NCI-H1694 treated with DMSO at 0.1 percent for 48 hours (cell line): ENCODE results near the gene PLPP1.
A peak's percentile ranks its signal among the peaks of the same experiment; 100 is the strongest.
"Not testable (repeated sequence)": the region's sequence is repeated elsewhere in the genome, so short reads cannot be mapped to it uniquely, and the experiment has no call there.

ENCODE experiments used
- DNase-seq: peaks from one replicate; lab custom pipeline; 2025; lab: John Stamatoyannopoulos, UW

PLPP1 gene

DNA sequence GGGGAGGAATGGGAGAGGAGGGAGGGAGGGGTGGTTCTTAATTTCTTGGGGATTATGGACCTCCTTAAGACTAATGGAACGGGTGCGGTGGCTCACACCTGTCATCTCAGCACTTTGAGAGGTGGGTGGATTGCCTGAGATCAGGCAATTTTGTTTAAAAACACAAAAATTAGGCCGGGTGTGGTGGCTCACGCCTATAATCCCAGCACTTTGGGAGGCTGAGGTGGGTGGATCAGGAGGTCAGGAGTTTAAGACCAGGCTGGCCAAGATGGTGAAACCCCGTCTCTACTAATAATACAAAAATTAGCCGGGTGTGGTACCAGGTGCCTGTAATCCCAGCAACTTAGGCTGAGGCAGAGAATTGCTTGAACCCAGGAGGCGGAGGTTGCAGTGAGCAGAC is 30.8 kb downstream of the PLPP1 start:
- DNase-seq: not testable (repeated sequence)

DNA sequence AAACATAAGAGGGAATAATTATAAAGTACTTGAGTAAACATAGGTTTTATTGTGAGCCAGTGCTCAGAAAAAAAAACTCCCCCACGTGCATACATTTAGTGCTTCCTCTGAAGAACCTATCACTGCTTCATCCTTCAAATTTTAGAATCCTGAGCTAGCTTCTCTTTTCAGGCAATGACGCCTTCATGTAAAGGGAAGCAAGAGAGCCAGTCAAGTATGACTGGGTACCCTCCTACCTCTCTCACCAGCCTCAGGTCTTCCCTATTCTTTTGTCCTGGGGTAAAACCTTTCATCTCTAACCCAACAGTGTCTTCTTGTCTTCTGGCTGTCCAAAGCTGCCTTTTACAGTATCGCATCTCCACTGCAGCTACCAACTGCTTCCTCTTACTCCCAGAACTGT is 32.0 kb downstream of the PLPP1 start:
- no peak for DNase-seq

DNA sequence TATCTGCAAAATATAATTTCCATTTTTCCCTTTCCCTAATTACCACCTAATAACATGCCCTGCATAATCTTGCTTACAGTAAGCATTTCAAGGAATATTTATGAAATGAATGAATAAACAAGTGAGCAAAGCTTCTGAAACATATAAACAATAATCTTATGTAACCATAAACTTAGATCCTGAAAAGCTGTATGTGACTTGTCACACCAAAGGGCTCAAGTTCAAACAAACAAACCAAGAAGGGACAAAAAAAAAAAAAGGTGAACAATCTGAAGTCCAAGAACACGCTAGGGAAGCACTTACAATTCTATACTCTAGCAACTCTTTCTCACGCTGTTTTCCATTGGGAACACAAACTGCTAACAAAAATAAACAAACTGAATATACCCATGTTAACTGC is 36.3 kb downstream of the PLPP1 start:
- no peak for DNase-seq

DNA sequence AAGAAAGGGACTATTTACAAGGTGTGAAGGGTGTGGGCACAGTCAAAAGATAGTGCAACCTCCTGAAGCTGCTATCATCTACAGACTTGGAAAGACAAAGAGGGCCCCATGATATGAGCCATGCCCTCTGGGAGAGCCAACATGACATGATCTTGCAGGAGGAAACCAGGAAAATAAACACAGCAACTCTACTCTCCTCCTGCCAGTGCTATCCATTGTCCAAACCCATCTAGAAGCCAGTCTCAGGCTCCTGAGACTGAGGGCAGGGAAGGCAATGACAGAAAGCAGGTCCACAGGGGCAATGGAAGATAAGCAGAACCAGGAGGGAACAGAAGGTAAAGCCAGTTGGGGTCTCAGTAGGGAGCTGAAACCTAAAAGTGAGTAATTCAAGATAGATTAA is 37.1 kb downstream of the PLPP1 start:
- DNase-seq: no peak

DNA sequence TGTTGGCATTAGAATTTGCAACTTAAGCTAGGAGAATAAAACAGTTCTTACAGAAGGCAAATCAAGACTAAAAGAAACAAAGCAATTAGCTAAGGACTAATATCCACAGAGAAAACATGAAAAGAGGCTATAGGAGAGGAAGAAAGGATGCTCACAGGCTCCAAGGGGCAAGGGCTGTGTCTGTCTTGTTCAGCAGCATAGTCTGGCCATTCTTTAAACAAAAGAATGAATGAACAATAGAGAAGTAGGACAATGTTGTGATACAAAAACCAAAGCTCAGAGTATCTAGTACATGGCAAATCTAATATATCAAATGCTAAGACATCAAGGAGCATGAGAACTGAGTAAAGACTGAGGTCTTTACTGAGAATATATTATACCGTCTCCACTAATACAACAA is 39.5 kb downstream of the PLPP1 start:
- DNase-seq: no peak

DNA sequence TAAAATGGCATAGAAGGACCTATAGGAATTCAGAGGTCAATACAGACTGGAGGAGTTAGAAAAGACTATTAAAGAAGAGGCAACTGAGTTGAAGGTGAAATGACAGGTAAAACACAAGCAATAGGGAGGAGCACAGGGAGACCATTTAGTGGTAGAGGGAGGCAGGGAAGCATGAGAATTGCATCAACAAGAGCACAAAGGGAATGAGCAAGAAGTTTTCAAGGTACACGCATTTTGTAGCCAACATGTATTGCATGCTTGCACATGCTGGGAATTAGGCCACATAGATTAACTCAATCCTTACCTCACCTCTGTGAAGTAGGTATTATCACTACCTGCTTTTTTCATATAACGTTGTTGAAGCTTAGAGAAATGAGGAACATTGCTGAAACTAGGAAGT is 42.3 kb downstream of the PLPP1 start:
- no peak for DNase-seq

DNA sequence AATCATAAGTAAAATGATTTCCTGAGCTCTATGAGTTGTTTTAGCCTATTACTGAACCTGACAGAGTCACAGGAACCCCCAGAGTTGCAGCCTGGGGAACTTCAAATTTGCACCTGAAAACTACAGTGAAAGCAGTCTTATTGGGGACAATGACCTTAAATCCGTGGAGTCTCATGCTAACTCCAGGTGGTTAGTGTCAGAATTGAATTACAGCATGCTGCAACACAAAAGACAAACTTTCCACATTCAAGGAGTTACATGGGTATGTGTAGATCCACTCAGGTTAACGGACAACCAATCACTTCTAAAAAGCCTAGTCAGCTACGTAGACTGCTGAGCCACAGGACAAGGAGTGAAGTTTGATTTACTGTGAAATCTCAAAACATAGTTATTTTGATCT is 49.7 kb downstream of the PLPP1 start:
- DNase-seq: no peak

DNA sequence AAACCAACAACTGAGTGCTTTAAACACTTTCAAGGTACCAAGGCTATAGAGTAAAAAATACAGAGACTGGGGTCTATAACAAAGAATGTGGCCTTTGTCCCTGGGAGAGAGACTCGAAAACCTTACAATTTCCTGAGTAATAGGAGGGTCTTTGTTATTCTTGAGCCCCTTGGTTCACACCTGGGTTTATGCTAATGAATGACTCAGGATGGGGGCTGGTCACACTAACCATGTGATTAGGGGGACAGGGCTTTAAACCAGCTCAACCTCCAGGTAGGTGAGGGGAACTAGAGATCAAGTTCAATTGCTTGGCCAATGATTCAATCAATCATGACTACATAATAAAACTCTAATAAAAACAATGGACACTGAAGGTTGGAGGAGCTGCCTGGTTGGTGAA is 50.2 kb downstream of the PLPP1 start:
- no peak for DNase-seq

DNA sequence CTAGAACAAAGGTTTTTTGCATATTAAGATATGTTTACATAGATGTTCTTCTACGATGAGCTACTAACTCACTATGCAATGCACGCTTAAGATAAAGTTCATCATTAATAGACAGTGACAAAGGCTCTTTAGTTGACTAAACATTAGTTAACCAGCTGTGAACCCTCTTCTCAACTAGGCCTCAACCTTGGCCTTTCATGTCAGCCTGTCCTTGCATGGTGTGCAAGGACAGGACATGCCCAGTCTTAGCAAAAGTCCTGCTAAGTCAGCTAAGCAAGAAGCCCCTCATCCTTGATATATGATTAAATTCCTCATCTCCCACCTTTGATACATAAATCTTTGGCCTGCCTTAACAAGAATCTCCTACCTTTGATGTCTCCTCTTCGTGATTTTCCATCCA is 50.9 kb downstream of the PLPP1 start:
- DNase-seq: no peak

DNA sequence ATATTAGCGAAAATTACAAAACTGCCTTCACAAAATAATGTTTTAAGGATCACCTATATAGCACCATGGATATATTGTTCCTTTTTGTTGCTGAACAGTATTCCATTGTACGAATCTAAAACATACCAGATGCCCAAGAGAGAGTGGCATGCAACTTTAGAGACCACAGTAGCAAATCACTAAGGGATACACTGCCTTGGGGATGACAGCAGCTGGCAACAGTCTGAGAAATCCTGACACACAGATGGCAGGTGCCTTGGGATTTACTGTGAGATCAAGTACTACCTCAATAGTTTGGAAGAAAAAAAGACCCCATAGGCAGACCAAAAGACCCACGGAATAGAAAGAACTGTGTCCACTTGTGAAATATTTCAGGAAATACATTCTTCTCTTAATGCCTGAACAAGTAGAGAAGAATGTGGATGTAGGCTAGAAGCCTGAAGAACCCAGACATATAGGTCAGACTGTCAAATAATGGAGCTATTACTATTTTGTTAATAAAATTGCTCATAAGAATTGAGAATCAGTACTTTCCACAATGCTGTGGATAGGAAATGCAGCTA is 53.4 kb downstream of the PLPP1 start:
- DNase-seq: peak; percentile 19

DNA sequence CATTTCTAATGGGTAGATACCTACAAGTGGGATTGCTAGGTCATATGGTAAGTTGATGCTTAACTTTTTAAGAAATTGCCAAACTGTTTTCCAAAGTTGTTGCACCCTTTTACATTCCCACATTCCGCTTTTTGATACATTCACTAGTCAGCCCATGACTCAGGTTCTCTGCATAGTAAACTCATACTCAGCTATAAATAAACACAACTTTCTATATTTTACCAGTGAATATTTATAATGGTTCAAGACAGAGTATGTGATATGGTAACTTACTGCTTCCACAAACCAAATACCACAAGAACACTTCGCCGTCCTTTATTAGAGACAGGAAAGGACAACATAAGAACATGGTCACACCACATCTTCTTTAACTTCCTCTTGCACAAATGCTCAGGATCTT is 54.0 kb downstream of the PLPP1 start:
- DNase-seq: no peak

DNA sequence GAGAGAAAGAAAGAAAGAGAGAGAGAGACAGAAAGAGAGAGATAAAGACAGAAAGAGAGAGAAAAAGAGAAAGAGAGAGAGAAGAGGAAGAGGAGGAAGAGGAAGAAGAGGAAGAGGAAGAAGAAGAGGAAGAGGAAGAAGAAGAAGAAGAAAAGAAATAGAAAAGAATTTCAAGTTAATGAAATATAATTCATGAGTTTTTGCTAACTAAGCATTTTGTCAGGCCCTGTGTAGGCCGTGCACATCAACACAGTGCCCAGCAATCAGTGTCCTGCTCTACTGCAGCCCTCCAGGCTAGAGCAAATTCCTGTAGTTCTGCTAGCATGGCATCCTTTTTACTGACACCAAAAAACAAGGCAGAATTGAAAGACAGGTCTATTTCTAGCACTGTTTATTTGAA is 62.1 kb downstream of the PLPP1 start:
- DNase-seq: no peak

DNA sequence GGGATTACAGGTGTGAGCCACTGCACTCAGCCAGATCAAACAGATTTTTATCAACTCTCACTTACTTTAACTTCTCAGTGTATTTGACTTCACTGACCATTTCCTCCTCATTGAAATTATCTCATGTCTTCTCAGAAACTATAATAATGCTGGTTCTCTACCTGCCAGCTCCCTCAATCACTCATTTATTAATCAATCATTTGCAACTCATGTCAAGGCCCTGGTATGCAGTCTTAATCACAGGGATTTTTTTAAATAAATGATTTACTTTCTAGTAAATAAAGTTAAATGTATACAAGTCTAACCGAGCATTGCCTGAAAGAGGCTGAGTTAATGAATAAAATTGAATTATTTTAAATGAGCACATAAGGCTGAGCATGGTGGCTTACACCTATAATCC is 63.3 kb downstream of the PLPP1 start:
- no peak for DNase-seq

DNA sequence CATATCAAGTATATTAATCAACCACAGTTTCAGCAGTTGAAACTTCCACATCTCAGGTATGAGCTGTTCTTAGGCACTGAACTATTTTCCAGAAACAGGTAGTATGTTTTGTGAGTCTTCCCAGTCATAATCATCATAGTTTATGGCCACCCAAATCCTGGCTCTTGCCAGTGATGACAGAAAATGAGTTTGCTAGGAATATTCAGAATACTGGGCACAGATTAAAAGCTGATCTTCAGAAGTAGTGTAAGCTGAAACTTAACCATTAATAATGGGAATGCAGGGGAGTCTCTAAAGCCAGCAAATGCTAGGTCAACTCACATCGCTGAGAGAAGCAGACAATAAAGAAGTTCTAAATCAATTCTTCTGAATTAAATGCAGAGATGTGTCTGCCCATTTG is 64.5 kb downstream of the PLPP1 start:
- no peak for DNase-seq

DNA sequence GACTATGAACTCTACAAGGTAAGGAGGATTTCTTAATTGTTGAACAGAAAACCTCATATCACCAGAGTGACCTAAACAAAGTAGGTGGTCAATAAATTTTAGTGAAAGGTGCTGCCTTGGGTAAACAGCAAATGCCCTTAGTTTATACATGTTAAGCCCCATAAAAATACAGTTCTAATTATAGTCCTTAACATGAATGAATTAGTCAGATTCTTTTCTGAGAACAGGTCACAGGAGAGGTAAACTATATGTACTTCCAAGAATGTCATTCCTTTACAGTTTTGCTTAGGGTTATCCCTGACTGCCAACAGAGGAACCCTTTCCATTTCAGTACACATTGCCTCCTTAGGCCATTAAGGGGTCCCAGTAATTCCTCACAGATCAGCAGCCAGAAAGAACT is 64.9 kb downstream of the PLPP1 start:
- no peak for DNase-seq

DNA sequence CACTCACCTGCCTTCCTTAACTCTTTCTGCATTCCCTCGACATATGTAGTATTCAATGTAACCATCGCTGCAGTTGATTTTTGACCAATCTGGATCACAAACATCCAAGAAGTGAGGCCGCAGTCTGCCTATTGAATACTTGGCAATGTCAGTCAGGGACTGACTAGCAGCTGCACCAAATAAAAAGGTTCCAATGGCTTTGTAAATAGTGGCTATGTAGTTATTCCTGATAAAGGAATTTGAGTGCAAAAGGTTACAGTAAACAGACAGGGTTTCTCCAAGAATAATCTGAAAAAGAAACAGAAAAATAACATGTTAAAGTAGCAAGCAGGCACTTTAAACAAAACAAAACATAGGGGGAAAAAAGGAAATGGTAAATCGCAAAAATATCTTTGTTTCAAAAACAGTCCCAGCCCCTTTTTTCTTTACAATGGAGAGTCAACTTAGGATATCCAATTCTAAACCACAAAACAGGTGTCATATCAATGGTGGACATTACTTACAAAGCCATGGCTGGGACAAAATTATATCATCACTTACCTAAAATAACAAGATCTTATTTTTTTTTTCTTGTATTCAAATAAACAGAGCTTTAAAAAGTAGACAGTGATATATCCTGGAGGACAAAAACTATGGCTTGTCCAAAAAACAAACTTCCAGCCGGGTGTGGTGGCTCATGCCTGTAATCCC is 66.8 kb downstream of the PLPP1 start:
- no peak for DNase-seq

DNA sequence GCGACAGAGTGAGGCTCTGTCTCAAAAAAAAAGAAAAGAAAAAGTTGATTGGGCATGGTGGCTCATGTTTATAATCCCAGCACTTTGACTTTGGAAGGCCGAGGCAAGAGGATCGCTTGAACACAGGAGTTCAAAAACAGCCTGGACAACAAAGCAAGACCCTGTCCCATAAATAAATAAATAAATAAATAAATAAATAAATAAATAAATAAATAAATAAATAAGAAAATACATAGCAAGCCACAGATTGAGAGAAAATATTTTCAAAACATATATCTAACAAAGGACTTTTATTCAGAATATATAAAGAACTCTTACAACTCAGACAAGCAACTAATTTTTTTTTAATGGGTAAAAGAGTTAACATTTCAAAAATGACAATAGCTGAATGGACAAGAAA is 71.2 kb downstream of the PLPP1 start:
- no peak for DNase-seq

DNA sequence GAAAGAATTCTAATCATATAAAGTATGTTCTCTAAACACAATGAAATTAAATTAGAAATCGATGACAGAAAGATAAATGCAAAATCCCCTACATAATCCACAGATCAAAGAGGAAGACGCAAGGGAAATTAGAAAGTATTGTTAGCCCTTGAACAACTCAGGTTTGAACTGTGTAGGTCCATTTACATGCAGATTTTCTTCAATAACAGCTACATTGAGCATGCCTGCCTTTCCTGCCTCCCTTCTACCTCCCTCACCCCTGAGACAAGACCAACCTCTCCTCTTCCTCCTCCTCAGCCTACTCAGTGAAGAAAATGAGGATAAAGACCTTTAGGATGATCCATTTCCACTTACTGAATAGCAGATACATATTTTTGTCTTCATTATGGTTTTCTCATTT is 75.2 kb downstream of the PLPP1 start:
- DNase-seq: no peak

DNA sequence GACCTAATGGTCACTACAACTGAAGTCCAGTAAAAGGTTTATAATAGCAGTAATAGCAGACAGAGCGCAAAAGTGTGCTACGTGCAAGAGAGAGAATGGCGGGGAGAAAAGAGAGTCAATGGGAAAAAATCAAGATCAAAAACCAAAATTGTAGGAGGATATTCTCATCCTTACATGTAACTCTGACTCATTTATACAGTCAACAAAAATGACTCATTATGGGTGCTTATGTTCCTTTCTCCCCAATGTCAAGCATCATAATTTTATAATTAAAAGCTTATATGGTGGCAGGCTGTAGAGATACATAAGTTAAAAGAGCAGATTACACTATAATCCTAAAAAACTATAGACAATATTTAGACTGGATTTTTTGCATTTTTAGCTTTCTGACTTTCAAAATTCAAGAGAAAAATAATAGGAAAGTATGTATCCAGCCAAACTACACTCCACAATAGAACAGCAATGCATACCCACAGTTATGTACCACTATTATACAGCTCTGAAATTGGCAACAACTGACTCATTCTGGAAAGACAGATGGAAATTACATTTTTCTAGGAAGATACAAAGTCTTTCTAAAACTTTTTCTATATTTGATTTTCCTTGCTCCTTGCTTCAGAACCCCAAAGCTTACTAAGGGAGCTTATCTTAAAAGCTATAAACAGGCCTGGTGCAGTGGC is 78.4 kb downstream of the PLPP1 start:
- DNase-seq: no peak

DNA sequence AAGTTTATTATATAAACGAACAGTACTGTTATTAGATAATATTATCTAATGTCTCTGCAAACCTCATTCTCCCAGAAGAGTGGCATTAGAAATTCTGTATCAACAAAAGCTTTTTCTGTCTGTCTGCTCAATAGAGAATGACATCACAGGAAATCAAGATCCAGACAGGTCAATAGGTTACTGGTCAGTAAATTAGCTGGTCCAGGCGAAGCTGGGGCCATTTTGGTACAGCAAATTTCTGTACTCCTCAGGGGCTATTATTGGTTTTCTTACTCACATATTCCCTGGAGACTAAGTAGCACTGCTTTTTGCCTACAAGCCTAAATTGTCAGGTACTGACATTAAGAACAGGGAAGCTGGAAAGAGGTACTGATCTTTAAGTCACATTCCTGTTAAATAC is 80.5 kb downstream of the PLPP1 start:
- DNase-seq: no peak

DNA sequence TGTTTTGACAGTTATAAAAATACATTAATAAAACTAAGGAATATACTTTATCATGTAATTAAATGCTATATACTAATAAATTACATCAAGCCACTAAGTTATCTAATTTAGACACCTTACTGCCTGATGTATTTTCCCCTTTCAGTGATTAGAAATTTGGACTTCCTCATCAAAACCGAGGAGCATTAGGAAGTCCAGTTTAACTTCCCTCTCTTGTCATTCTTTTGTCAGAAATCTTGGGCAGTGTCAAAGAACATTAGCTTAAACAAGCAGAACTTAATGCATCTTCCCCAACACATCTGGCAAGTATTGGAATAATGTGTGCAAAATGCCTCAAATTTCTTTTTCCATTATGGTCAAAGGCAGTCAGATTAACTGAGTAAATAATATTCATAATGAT is 81.6 kb downstream of the PLPP1 start:
- no peak for DNase-seq

DNA sequence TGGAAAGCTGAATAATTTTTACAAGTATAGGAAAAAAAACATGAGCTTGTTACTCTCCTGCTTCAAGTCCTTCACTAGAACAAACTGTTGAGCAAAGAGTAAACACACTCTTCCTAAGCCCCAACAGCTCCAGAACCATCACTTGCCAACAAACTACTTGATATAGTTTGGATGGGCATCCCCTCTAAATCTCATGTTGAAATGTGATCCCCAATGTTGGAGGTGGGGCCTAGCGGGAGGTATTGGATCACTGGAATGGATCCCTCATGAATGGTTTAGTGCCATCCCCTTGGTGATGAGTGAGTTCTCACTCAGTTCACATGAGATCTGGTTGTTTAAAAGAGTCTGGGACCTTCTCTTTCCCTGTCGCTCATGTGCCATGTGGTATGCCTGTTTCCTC is 82.8 kb downstream of the PLPP1 start:
- DNase-seq: no peak

DNA sequence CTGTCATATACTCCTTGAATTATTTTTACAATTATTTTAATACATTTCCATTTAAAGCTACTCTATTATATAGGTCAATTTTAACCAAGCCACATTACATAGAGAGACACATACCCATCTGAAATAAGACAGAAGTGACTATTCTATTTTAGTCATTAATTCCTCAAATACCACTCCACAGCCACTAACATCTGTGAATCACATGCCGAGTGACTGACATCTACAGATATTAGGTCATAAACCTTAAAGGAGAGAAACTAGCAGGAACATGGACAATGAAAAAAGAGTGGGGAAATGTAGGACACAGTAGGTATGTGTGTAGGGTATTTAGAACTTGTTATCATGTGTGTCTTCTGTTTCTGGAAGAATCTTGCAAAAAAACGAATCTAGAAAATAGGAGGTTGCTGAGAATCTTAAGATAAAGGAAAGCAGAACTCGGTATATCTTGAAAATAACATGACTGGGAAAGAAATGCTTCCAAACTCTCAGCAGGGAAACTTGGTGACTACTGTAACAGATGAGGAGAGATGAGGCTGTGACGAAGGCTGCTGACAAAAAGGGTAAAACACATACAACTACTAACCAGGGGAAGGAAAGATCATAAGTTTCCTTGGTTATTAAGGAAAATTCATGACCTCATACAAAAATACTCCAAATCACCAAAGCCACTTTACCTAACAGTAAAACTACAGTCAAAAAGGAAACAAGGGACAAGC is 84.6 kb downstream of the PLPP1 start:
- no peak for DNase-seq
